Endothelial cell of umbilical vein (primary cell): ENCODE data around the gene YAE1. TPM values are rescaled to one million over a fixed set of nuclear protein-coding genes. Genes with fewer than 3 reads are reported as not detected.

Experiments used
- BruUV-seq: library from RNA; stranded (reverse); fragments of 400-500 nt; replicated peaks from 2 replicates; lab custom pipeline; 2021; lab: Mats Ljungman, UMichigan
- CTCF ChIA-PET: fragments of 300-600, 350-600 bp; sonication (Branson Sonifier 250); formaldehyde crosslinking; loops from one replicate; lab custom pipeline; 2021; ENCODE audit warnings: antibody characterized with exemption, inconsistent platforms; lab: Charles Lee
- POLR2A ChIA-PET: fragments of 300-600, 350-600 bp; sonication (Branson Sonifier 250); formaldehyde crosslinking; loops from one replicate; lab custom pipeline; 2021; ENCODE audit warnings: antibody characterized with exemption, inconsistent platforms; lab: Charles Lee
- DNase-seq: peaks from one replicate; pipeline ENCODE4 v3.0.0-alpha.2; 2011; ENCODE audit warnings: low read depth, low spot score
- FAIRE-seq: peaks from 2 replicates; lab custom pipeline; 2011; peaks lifted over from hg19 to GRCh38; lab: Jason Lieb, UNC
- H2AFZ ChIP-seq: 2 replicates; pipeline ENCODE4 v1.6.0; 2012; ENCODE audit warnings: low read depth, low read length, control low read depth, inconsistent platforms
- H3K27ac ChIP-seq: 2 replicates; pipeline ENCODE4 v1.5.1; 2011; ENCODE audit warnings: low read depth, mild to moderate bottlenecking, control low read depth, low read length, moderate library complexity; ENCODE audit not compliant: insufficient read depth
- H3K27me3 ChIP-seq, 2 experiments: 2 replicates each; pipeline versions ENCODE4 v1.6.0 to v1.6.1; 2011; ENCODE audit warnings: low read length in 2 of 2, mixed read lengths in 1 of 2; ENCODE audit not compliant: control insufficient read depth in 2 of 2, insufficient read depth in 2 of 2
- H3K36me3 ChIP-seq, 2 experiments: 2 replicates in 1 of 2; 3 replicates in 1 of 2; pipeline ENCODE4 v1.5.1; 2011; ENCODE audit warnings: low read length in 2 of 2, mild to moderate bottlenecking in 1 of 2, moderate library complexity in 1 of 2; ENCODE audit not compliant: control insufficient read depth in 2 of 2, insufficient read depth in 2 of 2; ENCODE audit errors: extremely low read depth in 1 of 2
- H3K4me1 ChIP-seq: 3 replicates; pipeline ENCODE4 v1.5.1; 2011; ENCODE audit warnings: mild to moderate bottlenecking, low read length; ENCODE audit not compliant: control insufficient read depth, insufficient read depth; ENCODE audit errors: extremely low read depth
- H3K4me2 ChIP-seq: 2 replicates; pipeline ENCODE4 v1.6.1; 2011; ENCODE audit warnings: low read length, control low read depth, mixed read lengths; ENCODE audit not compliant: insufficient read depth
- H3K4me3 ChIP-seq, 3 experiments: fragments of 200-600 bp in 1 of 3; sonication (generic), shearing (Covaris generic) in 1 of 3; replicated peaks in 1 of 3; 2 replicates each; pipeline ENCODE4 v1.5.1; 2011 to 2016; ENCODE audit warnings: control low read depth in 3 of 3, low read length in 3 of 3, mild to moderate bottlenecking in 2 of 3, inconsistent platforms in 1 of 3, low read depth in 1 of 3, moderate library complexity in 1 of 3; ENCODE audit not compliant: insufficient read depth in 1 of 3
- H3K79me2 ChIP-seq: 2 replicates; pipeline ENCODE4 v1.6.0; 2012; ENCODE audit warnings: low read length, inconsistent platforms; ENCODE audit not compliant: control insufficient read depth, insufficient read depth
- H3K9ac ChIP-seq: replicated peaks from 2 replicates; pipeline ENCODE3; 2011; ENCODE audit warnings: low read length, control low read depth; ENCODE audit not compliant: insufficient read depth; ENCODE audit errors: extremely low read depth
- H3K9me1 ChIP-seq: replicated peaks from 3 replicates; pipeline ENCODE4 v1.6.0; 2011; ENCODE audit warnings: mild to moderate bottlenecking, low read length; ENCODE audit not compliant: control insufficient read depth, insufficient read depth; ENCODE audit errors: extremely low read depth
- H3K9me3 ChIP-seq: replicated peaks from 2 replicates; pipeline ENCODE4 v1.5.1; 2012; ENCODE audit warnings: low read length, inconsistent platforms; ENCODE audit not compliant: control insufficient read depth, insufficient read depth
- H4K20me1 ChIP-seq: replicated peaks from 2 replicates; pipeline ENCODE3; 2011; ENCODE audit warnings: mild to moderate bottlenecking, low read length; ENCODE audit not compliant: control insufficient read depth, insufficient read depth; ENCODE audit errors: extremely low read depth
- CTCF ChIP-seq, 2 donors: IDR thresholded peaks; 1 replicate in 1 of 2; 2 replicates in 1 of 2; pipeline ENCODE4 v1.5.1; 2011; ENCODE audit warnings: low read length in 2 of 2, mild to moderate bottlenecking in 2 of 2, moderate library complexity in 2 of 2, control low read depth in 1 of 2, inconsistent platforms in 1 of 2, low read depth in 1 of 2; ENCODE audit not compliant: insufficient read depth in 1 of 2; ENCODE audit errors: extremely low read depth in 1 of 2
- EZH2 ChIP-seq: IDR thresholded peaks from 2 replicates; pipeline ENCODE4 v1.6.1; 2012; ENCODE audit warnings: borderline replicate concordance, low read depth, mild to moderate bottlenecking, moderate library complexity, low read length, inconsistent platforms; ENCODE audit not compliant: severe bottlenecking
- FOS ChIP-seq: IDR thresholded peaks from 2 replicates; pipeline ENCODE4 v1.6.1; 2011; ENCODE audit warnings: mild to moderate bottlenecking, low read length, moderate library complexity, borderline replicate concordance; ENCODE audit not compliant: insufficient read depth
- GATA2 ChIP-seq: IDR thresholded peaks from 2 replicates; pipeline ENCODE4 v1.7.0; 2011; ENCODE audit warnings: low read depth, mild to moderate bottlenecking, moderate library complexity, mixed read lengths, low read length; ENCODE audit not compliant: insufficient read length, insufficient read depth
- JUN ChIP-seq: IDR thresholded peaks from 2 replicates; pipeline ENCODE4 v1.6.1; 2011; ENCODE audit warnings: borderline replicate concordance, low read depth; ENCODE audit not compliant: insufficient read length, insufficient read depth
- MAX ChIP-seq: IDR thresholded peaks from 2 replicates; pipeline ENCODE4 v1.6.1; 2011; ENCODE audit not compliant: insufficient read depth, insufficient read length
- MYC ChIP-seq: IDR thresholded peaks from one replicate; pipeline ENCODE4 v1.6.1; 2011; ENCODE audit warnings: mild to moderate bottlenecking, low read depth, low read length
- POLR2A ChIP-seq: IDR thresholded peaks from 2 replicates; pipeline ENCODE4 v1.6.1; 2012; ENCODE audit warnings: low read depth, mild to moderate bottlenecking, control low read depth, low read length
- POLR2AphosphoS5 ChIP-seq: IDR thresholded peaks from 2 replicates; pipeline ENCODE4 v1.6.1; 2012; ENCODE audit warnings: low read depth, mild to moderate bottlenecking, control low read depth, low read length, moderate library complexity; ENCODE audit not compliant: insufficient read depth
- dilution Hi-C: fragments of 300-500 bp; cut with MboI; formaldehyde crosslinking; loops from one replicate; pipeline ENCODE4 v1.15.0; 2019; ENCODE audit warnings: low sequenced_read_pairs; ENCODE audit not compliant: extremely low pct_ligation_motif_present
- intact Hi-C: fragments of 100-400 bp; cut with micrococcal nuclease; formaldehyde crosslinking; loops from one replicate; pipeline ENCODE4 v1.10.0; 2022
- polyA plus RNA-seq, 4 experiments: library from polyadenylated mRNA; depleted of rRNA in 3 of 4; stranded (reverse) in 3 of 4; unstranded in 1 of 4; fragments of >200 nt; gene quantifications; 2 replicates each; pipeline versions ENCODE4 v1.2.1 to v1.2.3, GENCODE V29; 2011 to 2012; ENCODE audit warnings: missing spikeins in 1 of 4
- total RNA-seq: library from RNA; stranded (reverse); gene quantifications from 2 replicates; pipeline ENCODE4 v1.2.3, GENCODE V29; 2021

YAE1 gene
- total and polyA plus RNA-seq, 2 donors (not counting 3 experiments of a cell fraction or from before 2014, with no cell fraction given): 13.3 to 20.7 TPM

GRCh38 chr7:39609113-39609934, 43.1 kb downstream of the YAE1 start:
- H3K27me3 ChIP-seq: no peaks in the 10 kb centered on the region
- DNase-seq (peak; percentile 89), FAIRE-seq (peak; percentile 70)
- peak overlapping the region; percentile 99 for H3K27ac ChIP-seq
- no peaks in the 10 kb centered on the region for H3K9me3 ChIP-seq
- peak overlapping the region; percentile 83 for H3K4me2 ChIP-seq
- no peaks in the 10 kb centered on the region for H3K9me1 ChIP-seq
- no peaks in the 10 kb centered on the region for H3K79me2 ChIP-seq
- intact Hi-C loops (loop anchor here (1.0 to 5.0 kb wide), 7 partner anchors 14 to 338 kb away; partner anchors contain the start of gene RALA), dilution Hi-C loops (no loop called here)
- CTCF ChIA-PET: interaction anchor here (1.0 to 10.5 kb wide), 9 partner anchors 12 to 137 kb away, joined by 3 to 134 read pairs (median 7); partner anchors contain the start of gene RALA
- BruUV-seq: TSS peak; percentile 46
- H3K4me1 ChIP-seq: peaks cover 75% of the 10 kb centered on the region
- peak overlapping the region; percentile 92 for H3K9ac ChIP-seq
- H2AFZ ChIP-seq: no peak overlapping the region
- H3K36me3 ChIP-seq: no peaks in the 10 kb centered on the region
- POLR2A ChIA-PET: interaction anchor here (0.5 to 2.6 kb wide), 7 partner anchors 14 to 29 kb away, joined by 3 to 15 read pairs (median 6); partner anchors contain the start of gene RALA
- TF ChIP-seq MYC (no peak), GATA2 (peak; percentile 98), CTCF (IDR thresholded peaks at IDR 0.05; ENCODE audit: extremely low read depth in 1 of 2, insufficient read depth in 1 of 2, low read depth in 1 of 2, low read length in 2 of 2) (peak; percentile 30 to 42), EZH2 (no peak), POLR2AphosphoS5 (peak; percentile 79), POLR2A (peak; percentile 14), MAX (no peak), FOS (peak; percentile 98), JUN (peak; percentile 97)
- peak overlapping the region in 2 of 3 experiments; percentile 16 to 25 for H3K4me3 ChIP-seq
- H4K20me1 ChIP-seq: no peaks in the 10 kb centered on the region
